ENCODE results near the gene ANKRD36C.
"Not testable (repeated sequence)": the region's sequence is repeated elsewhere in the genome, so short reads cannot be mapped to it uniquely, and the experiment has no call there.

The ANKRD36C gene

DNA sequence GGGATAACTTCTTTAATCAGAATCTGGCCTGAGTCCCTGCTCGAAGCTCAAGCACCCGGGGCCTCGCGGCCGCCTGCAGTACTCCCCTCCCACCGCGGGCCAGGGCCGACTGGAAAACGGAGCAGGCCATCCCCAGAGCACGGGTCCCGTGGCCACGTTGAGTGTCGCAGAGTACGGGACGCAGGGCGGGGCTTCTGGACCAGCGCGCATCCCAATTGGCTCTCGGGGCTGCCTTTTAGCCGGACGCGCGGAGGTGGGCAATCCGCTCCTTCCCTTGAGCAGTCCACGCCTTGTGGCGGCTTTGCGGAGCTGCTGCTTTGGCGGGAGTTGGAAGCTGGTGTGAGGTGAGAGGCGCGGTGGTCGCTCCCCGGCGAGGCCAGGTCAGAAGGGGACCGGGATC is 202.2 kb downstream of the ANKRD36C start:
- DNase-seq (ENCODE audit: low read depth); H3K4me3 ChIP-seq (ENCODE audit: control insufficient read depth, low read depth, low read length): not testable (repeated sequence)

GRCh38 chr2:95788642-95789041 is 203.0 kb downstream of the ANKRD36C start:
- H3K4me3 ChIP-seq (ENCODE audit: control insufficient read depth, low read depth, low read length); DNase-seq (ENCODE audit: low read depth): not testable (repeated sequence)
